IPS-18a (cell line): ENCODE data around the gene TXNDC9.
"Not testable (repeated sequence)": the region's sequence is repeated elsewhere in the genome, so short reads cannot be mapped to it uniquely, and the experiment has no call there.

Experiments used
- H3K27ac ChIP-seq: one replicate; pipeline ENCODE4 v1.5.1; 2013; ENCODE audit warnings: low read length
- H3K27me3 ChIP-seq: one replicate; pipeline ENCODE4 v1.6.1; 2013; ENCODE audit warnings: mild to moderate bottlenecking, low read length; ENCODE audit not compliant: control insufficient read depth, insufficient read depth
- H3K36me3 ChIP-seq: one replicate; pipeline ENCODE4 v1.6.1; 2013; ENCODE audit warnings: low read depth, low read length; ENCODE audit not compliant: control insufficient read depth
- H3K4me1 ChIP-seq: one replicate; pipeline ENCODE4 v1.6.1; 2013; ENCODE audit warnings: low read depth, low read length; ENCODE audit not compliant: control insufficient read depth
- H3K4me3 ChIP-seq: one replicate; pipeline ENCODE4 v1.5.1; 2013; ENCODE audit warnings: low read length
- H3K9ac ChIP-seq: one replicate; pipeline ENCODE4 v1.6.1; 2013; ENCODE audit warnings: mild to moderate bottlenecking, low read length, moderate library complexity
- H3K9me3 ChIP-seq: one replicate; pipeline ENCODE4 v1.6.1; 2013; ENCODE audit warnings: low read depth, low read length; ENCODE audit not compliant: control insufficient read depth

The TXNDC9 gene

GRCh38 chr2:99335911-99336803, at the start of gene TXNDC9:
TXNDC9 (minus strand) TSS chr2:99336333; CDS start chr2:99333210, 3,123 bp downstream.
- Histone ChIP-seq H3K27ac (peak within 1 kb of the TSS; percentile 69), H3K9me3 (no peaks in the 10 kb centered on the region), H3K4me3 (peak within 1 kb of the TSS; percentile 98), H3K4me1 (peaks cover 3% of the 10 kb centered on the region), H3K9ac (peak within 1 kb of the TSS; percentile 86), H3K36me3 (peaks cover 22% of the 10 kb centered on the region), H3K27me3 (no peaks in the 10 kb centered on the region)

GRCh38 chr2:99382143-99382542, 46.0 kb upstream of the TXNDC9 start:
- Histone ChIP-seq H3K9me3 (no peaks in the 10 kb centered on the region), H3K36me3 (peaks cover 71% of the 10 kb centered on the region), H3K27ac (no peak overlapping the region), H3K9ac (no peak overlapping the region), H3K27me3 (no peaks in the 10 kb centered on the region), H3K4me1 (no peaks in the 10 kb centered on the region), H3K4me3 (no peak overlapping the region)

DNA sequence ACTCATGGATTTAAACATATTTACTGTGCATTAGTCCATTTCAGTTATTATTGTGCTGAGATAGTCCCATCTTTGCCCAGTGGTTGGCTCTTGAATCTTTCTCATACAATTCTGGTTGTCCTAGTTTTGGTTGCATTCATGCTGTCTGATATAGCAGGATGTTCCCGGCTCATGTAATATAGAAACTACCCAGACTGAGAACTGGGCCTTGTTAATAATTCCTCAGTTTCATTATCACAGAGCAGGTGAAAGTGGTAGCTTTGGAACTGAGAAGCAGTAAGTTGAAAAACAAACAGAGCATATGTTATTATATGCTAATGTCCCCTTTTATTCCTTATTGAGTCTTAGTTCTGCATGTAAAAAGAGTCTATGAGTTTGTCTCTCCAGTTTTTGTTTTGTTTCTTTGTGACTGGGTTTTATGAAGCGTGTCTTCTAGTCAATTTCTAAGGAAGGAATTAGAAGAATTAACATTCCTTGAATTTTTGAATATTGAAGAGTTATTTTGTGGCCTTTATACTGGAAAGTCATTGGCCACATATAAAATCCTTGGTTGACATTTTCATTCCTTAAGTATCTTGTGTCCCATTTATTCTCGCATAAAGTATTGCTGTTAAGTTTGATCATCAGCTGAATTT, 44.4 kb upstream of the TXNDC9 start:
- Histone ChIP-seq H3K36me3 (peaks cover 76% of the 10 kb centered on the region), H3K4me3 (no peak overlapping the region), H3K9me3 (no peaks in the 10 kb centered on the region), H3K4me1 (no peaks in the 10 kb centered on the region), H3K27me3 (no peaks in the 10 kb centered on the region), H3K27ac (no peak overlapping the region), H3K9ac (no peak overlapping the region)

DNA sequence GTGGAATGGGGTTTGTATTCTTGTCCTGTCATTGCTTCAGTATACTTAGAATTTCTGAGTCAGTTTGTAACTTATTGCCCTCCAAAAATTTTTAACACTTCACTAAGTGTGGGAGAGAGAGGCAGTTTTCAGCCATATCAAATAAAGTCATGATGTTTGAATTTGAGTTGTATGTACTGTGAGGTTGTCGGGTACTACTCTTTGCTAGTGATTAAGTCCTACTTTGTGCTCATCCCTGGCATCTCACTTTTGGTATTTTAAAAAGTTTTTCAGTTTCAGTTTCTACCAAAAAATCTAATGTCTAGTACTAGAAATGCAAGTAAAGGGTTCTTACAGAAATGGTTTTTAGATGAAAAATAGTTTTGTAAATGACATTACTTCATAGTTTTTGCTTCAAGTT, 41.7 kb upstream of the TXNDC9 start:
- no peaks in the 10 kb centered on the region for H3K4me1 ChIP-seq
- no peaks in the 10 kb centered on the region for H3K27me3 ChIP-seq
- H3K27ac ChIP-seq = no peak overlapping the region
- no peaks in the 10 kb centered on the region for H3K9me3 ChIP-seq
- no peak overlapping the region for H3K9ac ChIP-seq
- H3K36me3 ChIP-seq = peaks cover 81% of the 10 kb centered on the region
- no peak overlapping the region for H3K4me3 ChIP-seq

DNA sequence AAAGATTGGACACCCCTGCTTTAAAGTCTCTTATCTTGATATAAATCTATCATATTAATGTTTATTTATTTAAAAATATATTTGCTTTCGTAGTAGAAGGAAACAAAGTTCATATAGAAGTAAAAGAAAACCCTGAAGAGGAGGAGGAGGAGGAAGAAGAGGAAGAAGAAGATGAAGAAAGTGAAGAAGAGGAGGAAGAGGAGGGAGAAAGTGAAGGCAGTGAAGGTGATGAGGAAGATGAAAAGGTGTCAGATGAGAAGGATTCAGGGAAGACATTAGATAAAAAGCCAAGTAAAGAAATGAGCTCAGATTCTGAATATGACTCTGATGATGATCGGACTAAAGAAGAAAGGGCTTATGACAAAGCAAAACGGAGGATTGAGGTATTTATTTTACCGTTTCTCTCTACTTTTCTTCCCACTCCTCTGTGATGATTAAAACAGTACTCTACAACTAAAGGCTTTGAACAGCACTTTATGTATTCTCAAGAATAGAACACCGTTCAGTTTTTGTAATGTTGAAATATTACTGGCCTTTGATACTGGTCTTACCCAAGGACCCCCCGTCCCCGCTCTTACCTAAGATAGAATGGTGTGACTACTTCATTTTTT, 40.2 kb upstream of the TXNDC9 start:
- Histone ChIP-seq H3K9ac (no peak overlapping the region), H3K27me3 (no peaks in the 10 kb centered on the region), H3K4me3 (no peak overlapping the region), H3K4me1 (no peaks in the 10 kb centered on the region), H3K27ac (no peak overlapping the region), H3K36me3 (peaks cover 80% of the 10 kb centered on the region), H3K9me3 (no peaks in the 10 kb centered on the region)

DNA sequence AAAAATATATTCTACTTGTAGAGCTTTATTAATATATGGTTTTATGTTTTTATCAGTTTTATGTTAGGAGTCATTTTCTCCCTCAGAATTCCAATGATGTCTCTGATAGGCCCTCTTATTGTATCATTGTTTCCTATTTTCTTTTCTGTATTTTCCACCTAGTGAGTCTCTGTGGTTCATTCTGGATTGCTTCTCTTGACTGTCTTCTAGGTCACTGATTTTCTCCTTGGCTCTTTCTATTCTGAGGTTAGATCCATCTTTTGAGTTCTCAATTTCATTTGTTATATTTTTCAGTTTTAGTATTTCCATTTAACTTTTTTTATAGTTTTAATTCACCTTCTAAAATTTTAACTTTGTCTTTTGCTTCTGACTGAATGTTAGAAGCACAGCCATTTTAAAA, 38.6 kb upstream of the TXNDC9 start:
- no peak overlapping the region for H3K27ac ChIP-seq
- no peaks in the 10 kb centered on the region for H3K27me3 ChIP-seq
- H3K4me3 ChIP-seq = no peak overlapping the region
- H3K9me3 ChIP-seq = no peaks in the 10 kb centered on the region
- H3K4me1 ChIP-seq = no peaks in the 10 kb centered on the region
- H3K36me3 ChIP-seq = peaks cover 78% of the 10 kb centered on the region
- no peak overlapping the region for H3K9ac ChIP-seq

- Histone ChIP-seq H3K27ac (no peak overlapping the region), H3K9me3 (no peaks in the 10 kb centered on the region), H3K9ac (no peak overlapping the region), H3K36me3 (peaks cover 76% of the 10 kb centered on the region), H3K27me3 (no peaks in the 10 kb centered on the region), H3K4me1 (no peaks in the 10 kb centered on the region), H3K4me3 (no peak overlapping the region)
Measured at GRCh38 chr2:99373144-99373543, 37.0 kb upstream of the TXNDC9 start.

- not testable (repeated sequence) for H3K4me3 ChIP-seq, H3K27ac ChIP-seq, H3K27me3 ChIP-seq, H3K9me3 ChIP-seq, H3K4me1 ChIP-seq, H3K9ac ChIP-seq
- peaks cover 87% of the 10 kb centered on the region for H3K36me3 ChIP-seq
Measured at GRCh38 chr2:99368854-99369253, 32.7 kb upstream of the TXNDC9 start.

- Histone ChIP-seq H3K27ac (no peak overlapping the region), H3K4me1 (no peaks in the 10 kb centered on the region), H3K36me3 (peaks cover 77% of the 10 kb centered on the region), H3K27me3 (no peaks in the 10 kb centered on the region), H3K9ac (no peak overlapping the region), H3K4me3 (no peak overlapping the region), H3K9me3 (no peaks in the 10 kb centered on the region)
Measured at GRCh38 chr2:99365661-99366060, 29.5 kb upstream of the TXNDC9 start.

GRCh38 chr2:99356853-99357252, 20.7 kb upstream of the TXNDC9 start:
- Histone ChIP-seq H3K9ac (no peak overlapping the region), H3K27ac (no peak overlapping the region), H3K4me3 (no peak overlapping the region), H3K9me3 (no peaks in the 10 kb centered on the region), H3K27me3 (no peaks in the 10 kb centered on the region), H3K4me1 (no peaks in the 10 kb centered on the region), H3K36me3 (peaks cover 8% of the 10 kb centered on the region)

GRCh38 chr2:99354825-99355224, 18.7 kb upstream of the TXNDC9 start:
- H3K27ac ChIP-seq, H3K36me3 ChIP-seq, H3K9ac ChIP-seq, H3K27me3 ChIP-seq, H3K4me3 ChIP-seq, H3K9me3 ChIP-seq, H3K4me1 ChIP-seq: not testable (repeated sequence)
